GM18861 (cell line): ENCODE measurements around the gene LRRC73.
"Not testable (repeated sequence)": the region's sequence is repeated elsewhere in the genome, so short reads cannot be mapped to it uniquely, and the experiment has no call there.

ENCODE experiments used
- ATAC-seq: cut with Tn5 transposase; IDR thresholded peaks from one replicate; pipeline ENCODE4 v1.9.1; 2021; ENCODE audit not compliant: unreplicated experiment

LRRC73 gene

GRCh38 chr6:43511824-43512415, 1.8 kb upstream of the LRRC73 start:
- ATAC-seq, result no peak

GRCh38 chr6:43510827-43511163, 649 bp upstream of the LRRC73 start:
- no peak for ATAC-seq

- ATAC-seq, result no peak
These were observed 783 bp downstream of the LRRC73 start for GRCh38 chr6:43509142-43509983.

GRCh38 chr6:43508481-43509141, 1.5 kb downstream of the LRRC73 start:
- no peak for ATAC-seq

GRCh38 chr6:43506667-43507471, 3.3 kb downstream of the LRRC73 start:
- no peak for ATAC-seq

- no peak for ATAC-seq
These were observed 4.0 kb downstream of the LRRC73 start for GRCh38 chr6:43506171-43506570.

GRCh38 chr6:43505718-43506117, 4.4 kb downstream of the LRRC73 start:
- no peak for ATAC-seq

GRCh38 chr6:43504756-43505593, 5.2 kb downstream of the LRRC73 start:
- ATAC-seq, result no peak

- ATAC-seq, result no peak
These were observed 6.7 kb downstream of the LRRC73 start for GRCh38 chr6:43503443-43503842.

GRCh38 chr6:43502666-43503065, 7.5 kb downstream of the LRRC73 start:
- ATAC-seq, result no peak

GRCh38 chr6:43500921-43501320, 9.2 kb downstream of the LRRC73 start:
- ATAC-seq, result no peak

- no peak for ATAC-seq
These were observed 10.9 kb downstream of the LRRC73 start for GRCh38 chr6:43499028-43499815.

GRCh38 chr6:43498291-43498690, 11.9 kb downstream of the LRRC73 start:
- not testable (repeated sequence) for ATAC-seq

- no peak for ATAC-seq
These were observed 12.5 kb downstream of the LRRC73 start for GRCh38 chr6:43497689-43498088.

- no peak for ATAC-seq
These were observed 13.1 kb downstream of the LRRC73 start for GRCh38 chr6:43497129-43497396.

GRCh38 chr6:43496370-43497128, 13.6 kb downstream of the LRRC73 start:
- no peak for ATAC-seq

- ATAC-seq, result no peak
These were observed 14.7 kb downstream of the LRRC73 start for GRCh38 chr6:43495409-43495941.

GRCh38 chr6:43494766-43495165, 15.4 kb downstream of the LRRC73 start:
- ATAC-seq, result no peak

GRCh38 chr6:43494321-43494720, 15.8 kb downstream of the LRRC73 start:
- ATAC-seq, result no peak
